Central memory CD4-positive, alpha-beta T cell (primary cell): ENCODE measurements around the gene ZCCHC7.
"Not testable (repeated sequence)": the region's sequence is repeated elsewhere in the genome, so short reads cannot be mapped to it uniquely, and the experiment has no call there.

ENCODE experiments used
- DNase-seq: peaks from one replicate; pipeline ENCODE4 v3.0.0; 2022

Gene ZCCHC7

DNA sequence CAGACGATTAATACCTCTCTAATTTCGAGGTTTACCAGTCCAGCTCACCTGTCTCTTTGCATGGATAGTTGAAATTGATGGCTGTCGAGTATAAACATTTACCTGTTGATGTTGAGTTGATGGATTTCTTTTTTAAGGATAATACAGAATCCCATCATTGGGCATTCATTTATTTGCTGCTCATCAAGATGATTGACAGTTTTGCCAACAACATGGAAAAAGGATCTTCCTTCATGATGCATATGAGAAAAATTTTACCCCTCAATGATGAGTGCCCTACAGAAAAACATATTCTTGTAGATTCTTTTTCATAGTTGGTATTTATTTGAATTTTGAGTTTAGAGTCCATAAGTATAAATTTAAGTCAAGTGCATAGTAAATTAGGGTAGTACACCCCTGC, 59.2 kb downstream of the ZCCHC7 start:
- no peak for DNase-seq

DNA sequence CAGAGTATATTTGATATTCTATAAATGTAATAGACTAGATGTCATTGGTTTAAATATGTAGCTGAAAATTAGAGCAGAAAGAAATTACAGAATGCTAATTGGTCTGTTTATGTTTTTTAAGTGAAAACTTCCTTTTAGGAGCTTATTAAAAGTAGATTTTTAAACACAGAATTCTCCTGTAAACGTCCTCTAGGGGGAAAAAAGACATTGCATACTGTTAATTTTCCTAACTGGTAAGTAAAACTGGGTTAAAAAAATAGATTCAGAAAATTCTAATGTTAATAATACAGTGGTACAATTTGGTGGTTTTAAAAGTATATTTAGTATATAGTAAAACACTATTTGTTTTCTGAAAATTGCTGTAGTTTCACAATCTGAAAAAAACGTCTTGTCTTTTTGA, 59.8 kb downstream of the ZCCHC7 start:
- DNase-seq: no peak

DNA sequence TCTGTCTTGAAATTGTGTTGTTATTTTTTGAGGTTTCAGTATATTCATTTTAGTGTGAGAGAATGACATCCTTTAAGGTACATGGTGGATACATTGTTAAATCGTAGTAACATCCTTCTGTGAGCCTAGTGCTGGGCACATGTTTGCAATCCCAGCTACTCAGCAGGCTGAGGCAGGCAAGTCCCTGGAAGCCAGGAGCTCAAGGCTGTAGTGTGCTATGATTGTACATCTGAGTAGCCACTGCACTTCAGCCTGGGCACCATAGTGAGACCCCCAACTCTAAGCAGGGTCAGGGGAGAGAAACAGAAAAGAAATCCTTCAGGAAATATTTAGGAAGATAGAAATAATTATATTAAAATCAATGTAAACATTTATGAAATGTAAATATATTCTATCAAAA, 62.3 kb downstream of the ZCCHC7 start:
- DNase-seq: no peak

DNA sequence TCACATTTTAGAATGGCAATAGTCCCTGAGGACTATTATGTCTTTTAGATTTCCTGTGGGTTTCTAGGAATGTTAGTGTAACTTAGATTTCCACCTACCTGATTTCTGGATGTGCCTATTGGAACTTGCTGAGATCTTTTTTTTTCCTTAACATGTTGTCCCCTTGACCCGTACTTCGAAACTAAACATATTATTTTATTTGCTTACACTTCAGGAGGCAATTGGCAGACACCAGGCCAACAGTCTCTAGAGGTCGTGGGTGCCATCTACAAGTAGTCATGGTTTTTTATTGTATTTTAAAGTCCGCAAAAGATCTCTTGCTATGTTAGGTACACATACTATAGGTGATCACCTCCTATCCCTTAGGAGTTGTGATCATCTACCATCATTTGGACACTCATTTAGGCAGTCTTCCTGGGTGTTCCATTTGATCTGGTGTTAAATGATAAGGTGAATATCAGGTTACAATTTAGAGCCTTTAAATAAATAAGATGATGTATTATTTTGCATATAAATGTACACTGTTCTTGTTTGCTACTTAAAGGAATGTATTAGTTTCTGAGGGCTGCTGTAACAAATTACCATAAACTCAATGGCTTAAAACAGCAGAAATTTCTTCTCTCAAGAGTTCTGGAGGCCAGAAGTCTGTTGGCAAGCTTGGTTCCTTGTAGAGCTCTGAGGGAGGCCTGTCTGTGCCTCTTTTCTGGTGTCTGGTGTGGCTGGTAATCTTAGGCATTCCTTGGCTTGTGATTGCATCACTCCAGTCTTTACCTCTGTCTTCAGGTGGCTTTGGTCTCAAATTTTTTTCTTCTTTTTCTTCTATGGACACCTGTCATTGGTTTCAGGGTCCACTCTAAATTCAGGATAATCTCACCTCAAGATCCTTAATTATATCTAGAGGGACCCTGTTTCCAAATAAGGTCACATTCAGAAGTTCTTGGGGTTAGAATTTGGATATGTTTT, 64.8 kb downstream of the ZCCHC7 start:
- DNase-seq: no peak

GRCh38 chr9:37187292-37187691, 66.9 kb downstream of the ZCCHC7 start:
- DNase-seq: no peak

DNA sequence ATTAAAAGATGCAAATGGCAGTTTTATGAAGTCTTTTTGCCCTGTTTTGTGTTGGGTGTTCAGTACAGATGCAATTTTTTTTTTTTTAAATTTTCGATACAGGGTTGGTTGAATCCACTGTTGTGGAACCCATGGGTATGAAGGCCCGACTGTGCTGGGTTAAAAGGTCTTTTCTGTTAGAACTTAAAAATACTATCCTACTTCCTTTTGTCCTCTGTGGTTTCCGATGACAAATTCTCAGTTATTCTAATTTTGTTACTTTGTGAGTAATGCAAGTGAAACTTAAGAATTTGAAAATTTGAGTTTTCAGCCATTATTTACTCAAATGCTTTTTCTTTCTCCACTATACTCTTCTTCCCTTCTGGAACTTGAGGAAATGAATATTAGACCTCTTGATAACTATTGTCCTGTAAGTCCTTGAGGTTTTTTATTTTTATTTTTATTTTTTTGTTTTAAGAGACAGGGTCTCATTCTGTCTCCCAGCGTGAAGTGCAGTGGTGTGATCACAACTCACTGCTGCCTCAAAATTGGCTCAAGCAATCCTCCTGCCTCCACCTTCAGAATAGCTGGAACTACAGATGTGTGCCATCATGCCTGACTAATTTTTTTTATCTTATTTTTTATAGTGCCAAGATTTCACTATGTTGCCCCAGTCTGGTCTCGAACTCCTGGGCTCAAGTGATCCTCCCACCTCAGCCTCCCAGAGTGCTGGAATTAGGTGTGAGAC, 67.5 kb downstream of the ZCCHC7 start:
- DNase-seq: no peak

- DNase-seq: not testable (repeated sequence)
These were observed 70.4 kb downstream of the ZCCHC7 start for GRCh38 chr9:37190739-37191138.

DNA sequence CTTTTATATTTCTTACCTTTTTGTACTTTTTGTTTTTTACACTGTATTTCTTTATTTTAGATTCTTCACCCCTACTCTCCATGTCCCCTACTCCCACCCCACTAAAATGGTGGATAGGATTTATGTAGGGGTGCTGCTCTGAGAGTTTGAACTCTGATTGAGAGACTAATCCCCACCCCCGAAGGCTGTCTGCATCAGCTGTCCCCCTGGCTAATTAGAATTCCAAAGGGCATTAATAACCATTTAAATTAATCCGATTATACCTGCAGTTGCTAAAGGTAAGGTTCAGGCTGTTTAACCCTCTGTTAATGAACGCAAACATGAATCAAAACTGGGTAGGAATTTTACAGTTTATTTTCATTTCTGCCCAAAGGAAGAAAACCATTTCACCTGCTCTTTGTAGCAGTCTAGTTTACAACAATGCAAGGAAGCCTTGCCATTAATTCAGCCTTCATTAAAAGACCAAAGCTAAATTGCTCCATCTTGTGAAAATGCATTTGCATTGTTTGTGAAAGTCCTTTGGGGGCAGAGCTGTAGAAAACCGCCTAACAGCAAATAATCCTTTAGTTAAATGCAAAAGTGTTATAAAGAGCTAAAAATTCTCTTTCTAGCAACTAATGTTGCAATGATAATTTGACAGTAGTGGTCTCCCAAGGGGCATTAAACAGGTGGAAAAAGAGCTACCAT, 71.2 kb downstream of the ZCCHC7 start:
- no peak for DNase-seq

DNA sequence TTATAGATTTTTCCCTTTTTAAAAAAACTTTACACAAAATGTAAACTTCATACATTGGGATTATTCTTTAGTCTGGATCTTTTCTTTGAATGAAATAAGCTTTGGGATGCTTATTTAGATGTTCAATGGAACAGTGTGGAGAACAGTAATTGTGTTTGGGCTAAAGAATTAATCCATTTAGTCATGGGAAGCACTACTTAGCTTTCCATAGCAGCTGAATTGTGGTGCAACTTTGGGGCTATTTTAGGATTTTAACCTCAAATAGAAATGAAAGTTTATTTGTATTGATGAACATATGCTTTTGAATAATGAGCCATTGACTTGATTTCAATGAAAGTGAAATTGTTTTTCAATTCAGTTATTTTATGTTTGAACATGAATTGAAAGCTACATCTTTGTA, 72.4 kb downstream of the ZCCHC7 start:
- DNase-seq: no peak

- no peak for DNase-seq
These were observed 77.0 kb downstream of the ZCCHC7 start for GRCh38 chr9:37197158-37198038.

- no peak for DNase-seq
These were observed 77.8 kb downstream of the ZCCHC7 start for GRCh38 chr9:37198039-37198729.

GRCh38 chr9:37198831-37199230, 78.5 kb downstream of the ZCCHC7 start:
- DNase-seq: no peak

DNA sequence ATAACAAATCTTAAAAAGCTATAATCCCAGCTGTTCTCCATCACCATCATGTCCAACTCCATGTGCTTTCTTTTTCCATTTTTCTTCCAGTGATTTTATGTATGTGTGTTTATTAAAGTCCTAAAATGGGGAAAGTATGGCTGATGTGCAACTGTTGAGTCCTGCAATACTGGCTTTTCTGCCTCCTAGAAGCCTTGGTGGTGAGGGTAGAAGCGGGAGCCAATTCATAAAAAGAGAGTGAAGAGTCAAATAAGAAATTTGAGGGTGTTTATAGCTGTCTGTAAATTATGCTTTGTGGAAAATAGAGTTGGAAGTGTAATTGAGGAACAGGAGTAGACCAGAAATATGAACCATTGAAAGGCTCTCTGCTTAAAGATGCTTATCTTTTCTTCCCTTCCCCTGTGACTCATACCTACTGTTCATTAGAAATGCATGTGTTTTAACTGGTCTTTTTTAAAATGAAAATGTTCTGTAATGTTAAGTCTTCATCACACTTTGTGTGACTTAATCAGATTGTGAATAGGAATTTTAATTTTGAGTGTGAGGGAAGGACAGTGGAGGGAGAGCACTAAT, 80.1 kb downstream of the ZCCHC7 start:
- DNase-seq: no peak

DNA sequence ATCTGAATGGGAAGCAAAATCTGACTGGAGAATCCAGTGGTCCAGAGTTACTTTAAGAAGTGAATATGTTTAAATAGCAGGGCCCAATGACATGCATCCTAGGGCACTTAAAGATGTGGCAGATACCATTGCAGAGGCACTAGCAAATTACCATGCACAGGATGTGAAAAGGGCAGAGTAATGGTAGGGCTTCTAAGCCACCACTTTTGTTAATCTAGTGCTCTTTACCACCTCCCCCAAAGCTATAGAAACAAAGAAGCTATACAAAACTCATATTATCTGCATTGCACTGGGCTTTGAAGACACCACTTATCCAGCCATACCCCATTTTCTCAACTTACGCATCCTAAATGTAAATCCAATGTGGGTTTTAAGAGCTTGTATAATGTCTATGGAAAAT, 81.2 kb downstream of the ZCCHC7 start:
- DNase-seq: no peak

GRCh38 chr9:37202091-37202490, 81.7 kb downstream of the ZCCHC7 start:
- DNase-seq: no peak

GRCh38 chr9:37203456-37203855, 83.1 kb downstream of the ZCCHC7 start:
- DNase-seq: not testable (repeated sequence)

DNA sequence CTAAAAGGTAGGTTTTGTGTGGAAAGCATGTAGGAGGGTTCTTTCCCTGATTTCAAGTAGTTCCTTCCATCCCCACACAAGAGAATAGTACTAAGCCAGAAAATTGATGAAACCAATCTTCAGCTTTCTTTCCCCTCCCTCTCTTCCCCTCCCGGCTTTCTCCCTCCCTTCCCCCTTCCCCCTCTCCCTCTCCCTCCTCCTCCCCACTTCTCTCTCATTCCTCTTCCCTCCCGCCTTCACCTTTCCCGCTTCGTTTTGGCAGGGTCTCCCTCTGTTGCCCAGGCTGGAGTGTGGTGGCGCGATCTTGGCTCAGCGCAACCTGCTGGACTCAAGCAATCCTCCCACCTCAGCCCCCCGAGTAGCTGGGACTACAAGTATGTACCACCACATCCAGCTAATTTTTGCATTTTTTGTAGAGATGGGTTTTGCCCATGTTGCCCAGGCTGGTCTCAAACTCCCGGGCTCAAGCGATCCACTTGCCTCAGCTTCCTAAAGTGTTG, 85.8 kb downstream of the ZCCHC7 start:
- DNase-seq: no peak

DNA sequence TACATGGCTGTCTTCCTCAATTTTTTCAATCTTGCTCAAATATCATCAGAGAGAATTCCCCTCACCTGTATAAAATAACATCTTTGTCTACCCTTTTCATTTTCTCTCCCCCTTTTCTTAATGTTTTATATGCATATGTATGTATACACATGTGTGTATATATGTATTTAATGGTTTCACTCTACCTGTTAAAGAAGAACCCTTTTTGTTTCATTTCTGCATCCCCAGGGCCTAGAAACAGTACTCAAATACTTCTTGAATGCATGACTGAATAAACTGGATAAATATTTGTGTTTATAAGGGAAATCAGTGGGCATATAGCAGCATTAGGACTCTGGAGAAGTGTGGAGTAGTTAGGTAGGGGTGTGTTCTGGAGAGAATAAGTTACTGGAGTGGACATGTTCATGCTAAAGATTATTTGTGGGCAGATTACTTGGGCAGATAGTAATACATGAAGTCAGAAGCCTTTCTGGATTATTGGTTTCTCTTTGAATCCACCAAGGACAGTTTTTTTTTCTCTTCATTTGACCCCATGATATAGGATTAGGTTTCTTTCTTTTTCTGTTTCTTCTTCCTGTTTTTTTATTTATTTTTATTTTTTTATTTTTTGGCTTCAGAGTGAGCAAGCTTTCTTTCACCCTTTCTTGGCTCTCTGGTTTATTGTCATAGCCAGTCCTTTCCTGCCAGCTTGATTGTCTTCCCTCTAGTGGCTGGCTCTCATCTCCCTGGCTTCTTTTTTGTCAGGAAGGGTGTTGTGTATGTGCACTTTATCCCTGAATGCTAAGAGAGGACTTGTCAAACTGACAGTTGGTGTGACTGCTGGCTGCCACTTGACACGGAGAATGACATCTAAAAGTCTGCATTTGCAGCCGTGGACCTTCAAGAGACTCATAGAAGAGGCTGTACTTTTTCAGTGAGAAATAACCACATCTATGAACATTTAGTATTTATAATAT, 89.3 kb downstream of the ZCCHC7 start:
- no peak for DNase-seq

DNA sequence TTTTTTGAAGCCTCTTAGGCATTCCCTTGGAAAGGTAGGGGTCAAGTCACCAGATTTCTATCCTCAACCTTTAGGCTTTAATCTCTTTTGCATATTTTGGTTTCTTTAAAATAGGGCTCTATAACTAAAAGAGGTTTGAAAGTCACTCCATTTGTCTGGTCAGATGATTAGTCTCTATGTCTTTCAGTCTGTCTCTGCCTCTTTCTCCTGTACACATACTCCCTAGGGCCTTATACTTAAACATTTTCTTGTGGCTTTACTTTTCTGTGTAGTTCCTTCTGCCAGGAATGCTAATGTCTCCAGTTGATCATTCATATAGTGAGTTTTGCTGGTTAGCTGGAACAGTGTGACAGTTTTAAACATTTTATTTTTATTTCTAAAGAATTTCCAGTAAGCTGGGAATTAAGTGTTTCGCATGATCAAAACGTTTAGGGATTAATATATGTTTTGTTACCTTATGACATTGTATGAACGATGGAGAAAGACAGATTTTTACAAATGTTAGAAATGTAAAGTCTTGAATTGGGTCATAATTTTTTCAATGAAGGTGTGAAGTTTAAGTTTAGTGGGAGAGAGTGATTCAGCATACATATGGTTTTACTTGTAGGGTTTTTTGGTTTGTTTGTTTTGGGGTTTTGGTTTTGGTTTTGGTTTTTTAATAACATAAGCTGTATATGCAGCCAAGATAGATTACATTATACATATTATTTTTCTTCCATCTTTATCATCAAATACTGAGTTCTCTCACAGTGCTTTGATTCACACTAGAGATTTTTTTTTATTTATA, 90.6 kb downstream of the ZCCHC7 start:
- DNase-seq: no peak
